Esophagus squamous epithelium (tissue), 5 donors: ENCODE measurements around the gene TAB3. TPM values are rescaled to one million over a fixed set of nuclear protein-coding genes. Genes with fewer than 3 reads are reported as not detected.

Experiments used
- DNase-seq: peaks from one replicate; lab custom pipeline; 2025; lab: John Stamatoyannopoulos, UW
- H3K27ac ChIP-seq, 4 donors: fragments of 200-600 bp; sonication (generic); one replicate each; pipeline ENCODE4 v1.5.1; 2016 to 2019; ENCODE audit warnings: mild to moderate bottlenecking in 1 of 4
- H3K27me3 ChIP-seq, 4 donors: fragments of 200-600 bp; sonication (generic); 1 replicate in 3 of 4; 2 replicates in 1 of 4; pipeline versions ENCODE4 v1.5.1 to v1.6.0; 2017 to 2021; ENCODE audit warnings: antibody characterized with exemption in 1 of 4
- H3K36me3 ChIP-seq, 3 donors: fragments of 200-600 bp; sonication (generic); one replicate each; pipeline ENCODE4 v1.5.1; 2016 to 2019
- H3K4me1 ChIP-seq, 3 donors: fragments of 200-600 bp; sonication (generic); one replicate each; pipeline ENCODE4 v1.5.1; 2017 to 2019
- H3K4me3 ChIP-seq, 4 donors: fragments of 200-600 bp; sonication (generic); 1 replicate in 3 of 4; 2 replicates in 1 of 4; pipeline ENCODE4 v1.5.1; 2016 to 2019; ENCODE audit warnings: mild to moderate bottlenecking in 2 of 4, moderate library complexity in 1 of 4
- H3K9me3 ChIP-seq, 3 donors: fragments of 200-600 bp; sonication (generic); one replicate each; pipeline ENCODE4 v1.5.1; 2016 to 2019
- POLR2A ChIP-seq, 4 donors: fragments of 450-650 bp; IDR thresholded peaks; one replicate each; pipeline ENCODE4 v1.6.1; 2017; ENCODE audit warnings: antibody characterized with exemption in 4 of 4, mild to moderate bottlenecking in 4 of 4, moderate library complexity in 3 of 4
- WGBS, 2 donors: methylation state at CpG; one replicate each; pipeline ENCODE4 v1.1.5; 2018; 5-methylcytosine and 5-hydroxymethylcytosine counted together
- intact Hi-C: fragments of 100-400 bp; cut with DNase I; formaldehyde crosslinking; loops from one replicate; pipeline ENCODE4 v1.15.0; 2022
- total RNA-seq, 4 donors: library from RNA; depleted of rRNA; stranded (reverse); fragments of >200 nt; gene quantifications; one replicate each; pipeline ENCODE4 v1.1.0, GENCODE V29; 2016
- TF ChIP-seq, protein P1 (sequence below), 6 experiments: fragments of 450-650 bp in 4 of 6; fragments of 200-600 bp in 2 of 6; sonication (generic) in 2 of 6; IDR thresholded peaks; one replicate each; pipeline ENCODE4 v1.5.1; 2016 to 2019; ENCODE audit warnings: antibody characterized with exemption in 6 of 6, mild to moderate bottlenecking in 4 of 6, moderate library complexity in 4 of 6
- donor health status: DM: yes; HTN: yes; CAD: no.

The TAB3 gene
- total RNA-seq, 4 donors from 2014 or later = 33.1 to 48.1 (median 35.8) TPM

DNA sequence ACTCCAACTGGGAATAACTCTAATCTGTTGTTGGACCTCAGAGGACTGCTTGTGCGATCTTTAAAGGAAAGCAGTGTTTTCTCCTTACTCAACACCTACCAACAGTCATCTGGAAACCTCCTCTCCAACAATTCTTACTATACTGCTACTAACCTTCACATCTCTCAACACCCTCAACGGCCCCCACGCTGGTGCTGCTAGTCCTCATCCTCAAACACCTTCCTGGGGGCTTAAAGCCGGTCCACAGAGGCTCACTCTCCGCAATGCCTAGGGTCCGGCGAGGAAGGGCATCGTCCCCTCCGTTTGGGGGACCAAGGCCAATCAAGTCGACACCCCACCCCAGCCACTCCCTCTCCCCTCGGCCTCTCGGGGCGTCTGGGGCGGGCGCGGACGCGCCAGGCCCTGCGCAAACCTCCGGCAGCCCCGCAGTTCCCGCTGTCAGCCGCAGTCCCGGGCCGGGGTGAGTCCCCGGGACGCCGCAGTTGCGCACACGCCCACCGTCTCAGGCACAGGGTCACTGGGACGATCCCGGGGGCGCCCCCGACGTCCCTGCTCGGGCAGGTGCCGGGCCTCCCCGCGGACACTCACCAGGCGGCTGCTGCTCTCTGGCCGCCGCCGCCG lies 418 bp downstream of the TAB3 start:
- Histone ChIP-seq H3K27ac (peak overlapping the region; percentile 85 to 93 (median 92)), H3K36me3 (no peaks in the 10 kb centered on the region), H3K9me3 (no peaks in the 10 kb centered on the region), H3K4me1 (peaks cover 0 to 29% (median 0%) of the 10 kb centered on the region in 3 donors), H3K27me3 (no peaks in the 10 kb centered on the region), H3K4me3 (peak overlapping the region; percentile 64 to 79 (median 74))
- TF ChIP-seq, protein P1, sequence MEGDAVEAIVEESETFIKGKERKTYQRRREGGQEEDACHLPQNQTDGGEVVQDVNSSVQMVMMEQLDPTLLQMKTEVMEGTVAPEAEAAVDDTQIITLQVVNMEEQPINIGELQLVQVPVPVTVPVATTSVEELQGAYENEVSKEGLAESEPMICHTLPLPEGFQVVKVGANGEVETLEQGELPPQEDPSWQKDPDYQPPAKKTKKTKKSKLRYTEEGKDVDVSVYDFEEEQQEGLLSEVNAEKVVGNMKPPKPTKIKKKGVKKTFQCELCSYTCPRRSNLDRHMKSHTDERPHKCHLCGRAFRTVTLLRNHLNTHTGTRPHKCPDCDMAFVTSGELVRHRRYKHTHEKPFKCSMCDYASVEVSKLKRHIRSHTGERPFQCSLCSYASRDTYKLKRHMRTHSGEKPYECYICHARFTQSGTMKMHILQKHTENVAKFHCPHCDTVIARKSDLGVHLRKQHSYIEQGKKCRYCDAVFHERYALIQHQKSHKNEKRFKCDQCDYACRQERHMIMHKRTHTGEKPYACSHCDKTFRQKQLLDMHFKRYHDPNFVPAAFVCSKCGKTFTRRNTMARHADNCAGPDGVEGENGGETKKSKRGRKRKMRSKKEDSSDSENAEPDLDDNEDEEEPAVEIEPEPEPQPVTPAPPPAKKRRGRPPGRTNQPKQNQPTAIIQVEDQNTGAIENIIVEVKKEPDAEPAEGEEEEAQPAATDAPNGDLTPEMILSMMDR (IDR thresholded peaks at IDR 0.05) = no peak
- TF ChIP-seq POLR2A (IDR thresholded peaks at IDR 0.05) = no peak
- DNase-seq = no peak
- 0 to 17% methylated on average over 1 to 9 of the region's 45 CpGs for WGBS, 2 donors
- intact Hi-C loops = no loop called here

DNA sequence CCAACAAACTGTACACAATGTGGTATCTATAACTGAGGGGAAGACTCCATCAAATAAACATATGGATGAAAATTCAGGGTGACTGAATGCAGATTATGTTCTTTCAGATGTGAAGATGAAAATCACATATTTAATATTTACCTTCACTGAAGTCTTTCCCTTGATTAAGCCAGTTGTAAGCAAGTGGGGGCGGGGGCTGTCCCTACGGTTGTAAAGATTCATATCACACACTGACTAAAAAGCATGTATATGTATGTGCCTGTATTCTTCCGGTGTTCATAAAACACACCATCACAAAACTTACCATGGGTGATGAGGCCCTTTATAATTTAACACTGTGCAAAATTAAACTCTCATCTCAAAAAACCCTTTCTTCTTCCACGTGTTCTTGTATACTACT lies 1.3 kb downstream of the TAB3 start:
- peak overlapping the region in 3 of 4 donors; percentile 64 to 79 (median 77) for H3K4me3 ChIP-seq
- no peaks in the 10 kb centered on the region for H3K36me3 ChIP-seq
- H3K4me1 ChIP-seq = peaks cover 0 to 20% (median 0%) of the 10 kb centered on the region in 3 donors
- no peak overlapping the region for H3K27ac ChIP-seq
- no peak for DNase-seq
- H3K27me3 ChIP-seq = no peaks in the 10 kb centered on the region
- TF ChIP-seq, protein P1 (IDR thresholded peaks at IDR 0.05) = no peak
- no peak for TF ChIP-seq POLR2A (IDR thresholded peaks at IDR 0.05)
- H3K9me3 ChIP-seq = no peaks in the 10 kb centered on the region
- intact Hi-C loops = no loop called here
- 39 to 48% methylated on average over 4 of the region's 4 CpGs for WGBS, 2 donors

DNA sequence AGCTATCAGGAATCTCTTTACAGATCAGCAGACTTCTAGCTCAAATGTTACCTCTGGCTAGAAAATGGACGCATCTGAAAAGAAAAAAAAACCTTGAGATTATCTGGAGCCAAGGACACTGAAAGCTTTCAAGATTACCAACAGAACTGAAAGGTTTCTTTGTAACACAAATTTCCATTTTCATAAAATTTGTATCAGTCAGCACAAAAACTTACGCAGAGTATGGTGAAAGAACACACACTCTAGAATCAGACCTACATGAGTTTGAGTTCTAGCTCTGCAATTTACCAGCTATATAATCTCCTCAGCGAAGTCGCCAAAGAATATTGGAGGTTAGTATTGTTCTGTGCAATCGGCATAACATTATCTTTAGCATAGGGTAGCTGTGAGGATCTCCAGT lies 1.8 kb downstream of the TAB3 start:
- Histone ChIP-seq H3K4me1 (peaks cover 0 to 19% (median 0%) of the 10 kb centered on the region in 3 donors), H3K27ac (no peak overlapping the region), H3K27me3 (no peaks in the 10 kb centered on the region), H3K9me3 (no peaks in the 10 kb centered on the region), H3K36me3 (no peaks in the 10 kb centered on the region), H3K4me3 (no peak overlapping the region)
- 80 to 88% methylated on average over 5 of the region's 5 CpGs for WGBS, 2 donors
- TF ChIP-seq POLR2A (IDR thresholded peaks at IDR 0.05) = no peak
- TF ChIP-seq, protein P1 (IDR thresholded peaks at IDR 0.05) = no peak
- intact Hi-C loops = no loop called here
- no peak for DNase-seq

DNA sequence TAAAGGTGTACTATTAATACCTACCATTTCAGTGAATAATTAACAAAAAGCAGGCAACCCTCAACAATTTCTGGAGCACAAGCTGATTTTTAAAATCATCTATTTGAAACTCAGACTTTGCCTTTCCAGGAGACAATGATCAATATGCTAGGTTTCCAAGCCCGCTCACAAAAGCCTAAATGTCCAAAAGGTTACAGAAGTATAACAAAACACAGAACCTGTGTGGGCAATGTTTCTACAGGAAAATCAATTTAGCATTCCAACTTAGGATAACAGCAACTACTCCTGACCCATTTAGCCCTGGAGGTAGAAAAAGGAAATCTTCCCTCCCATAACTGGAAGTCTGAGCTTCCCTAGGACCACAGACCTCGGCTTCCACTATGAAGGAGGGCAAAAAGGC lies 3.9 kb downstream of the TAB3 start:
- H3K4me1 ChIP-seq = peaks cover 0 to 17% (median 0%) of the 10 kb centered on the region in 3 donors
- H3K27ac ChIP-seq = no peak overlapping the region
- intact Hi-C loops = no loop called here
- WGBS, 2 donors = 79 to 89% methylated on average over 1 to 2 of the region's 2 CpGs
- H3K9me3 ChIP-seq = no peaks in the 10 kb centered on the region
- no peak overlapping the region for H3K4me3 ChIP-seq
- DNase-seq = no peak
- no peak for TF ChIP-seq POLR2A (IDR thresholded peaks at IDR 0.05)
- TF ChIP-seq, protein P1 (IDR thresholded peaks at IDR 0.05) = no peak
- H3K27me3 ChIP-seq = no peaks in the 10 kb centered on the region
- H3K36me3 ChIP-seq = no peaks in the 10 kb centered on the region

DNA sequence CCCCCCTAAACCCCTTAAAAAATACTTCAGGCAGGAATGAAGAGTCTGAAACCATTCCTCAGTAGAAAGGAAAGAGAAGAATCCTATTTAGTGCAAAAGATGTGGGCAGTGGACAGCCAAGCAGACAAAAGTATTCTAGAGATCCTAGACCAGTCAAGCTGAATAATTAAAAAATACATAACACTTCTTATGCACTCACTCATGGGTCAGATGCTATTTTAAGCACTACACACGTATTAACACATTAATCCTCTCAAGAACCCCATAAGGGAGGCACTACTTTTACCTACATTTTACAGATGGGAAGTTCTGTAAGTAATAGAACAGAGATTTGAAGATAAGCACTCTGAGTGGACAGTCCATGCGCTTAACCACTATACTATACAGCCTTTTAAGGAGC lies 5.9 kb downstream of the TAB3 start:
- Histone ChIP-seq H3K36me3 (no peaks in the 10 kb centered on the region), H3K27ac (no peak overlapping the region), H3K27me3 (no peaks in the 10 kb centered on the region), H3K9me3 (no peaks in the 10 kb centered on the region), H3K4me1 (peaks cover 0 to 9% (median 0%) of the 10 kb centered on the region in 3 donors), H3K4me3 (no peak overlapping the region)
- 59 to 65% methylated on average over 2 of the region's 2 CpGs for WGBS, 2 donors
- no peak for DNase-seq
- intact Hi-C loops = no loop called here
- no peak for TF ChIP-seq POLR2A (IDR thresholded peaks at IDR 0.05)
- TF ChIP-seq, protein P1 (IDR thresholded peaks at IDR 0.05) = no peak
